ENCODE data around the gene TCP10L.
"Not testable (repeated sequence)": the region's sequence is repeated elsewhere in the genome, so short reads cannot be mapped to it uniquely, and the experiment has no call there.

TCP10L gene

DNA sequence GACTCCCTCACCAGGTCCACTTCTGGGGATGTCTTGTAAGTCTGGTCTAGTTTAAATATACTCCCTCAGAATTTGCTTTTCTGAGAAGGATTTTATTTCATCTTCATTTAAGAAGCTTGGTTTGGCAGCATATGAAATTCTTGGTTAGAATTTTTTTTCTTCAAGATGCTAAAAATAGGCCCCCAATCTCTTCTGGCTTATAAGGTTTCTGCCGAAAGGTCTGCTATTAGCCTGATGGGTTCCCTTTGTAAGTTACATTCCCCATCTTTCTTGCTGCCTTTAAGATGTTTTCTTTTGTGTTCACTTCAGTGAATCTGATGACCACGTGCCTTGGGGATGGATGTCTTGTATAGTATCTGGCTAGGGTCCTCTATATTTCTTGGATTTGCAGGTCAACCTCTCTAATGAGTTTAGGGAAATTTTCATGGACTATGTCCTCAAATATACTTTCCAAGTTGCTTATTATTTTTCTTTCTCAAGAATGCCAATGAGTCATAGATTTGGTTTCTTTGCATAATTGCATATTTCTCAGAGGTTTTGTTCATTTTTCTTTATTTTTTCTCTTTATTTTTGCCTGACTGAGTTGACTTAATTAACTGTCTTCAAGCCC is 19.4 kb downstream of the TCP10L start:
- peak overlapping the region; percentile 42 to 69 for H3K27ac ChIP-seq
- no peak for DNase-seq (ENCODE audit: low spot score)
- TF ChIP-seq, protein P1, sequence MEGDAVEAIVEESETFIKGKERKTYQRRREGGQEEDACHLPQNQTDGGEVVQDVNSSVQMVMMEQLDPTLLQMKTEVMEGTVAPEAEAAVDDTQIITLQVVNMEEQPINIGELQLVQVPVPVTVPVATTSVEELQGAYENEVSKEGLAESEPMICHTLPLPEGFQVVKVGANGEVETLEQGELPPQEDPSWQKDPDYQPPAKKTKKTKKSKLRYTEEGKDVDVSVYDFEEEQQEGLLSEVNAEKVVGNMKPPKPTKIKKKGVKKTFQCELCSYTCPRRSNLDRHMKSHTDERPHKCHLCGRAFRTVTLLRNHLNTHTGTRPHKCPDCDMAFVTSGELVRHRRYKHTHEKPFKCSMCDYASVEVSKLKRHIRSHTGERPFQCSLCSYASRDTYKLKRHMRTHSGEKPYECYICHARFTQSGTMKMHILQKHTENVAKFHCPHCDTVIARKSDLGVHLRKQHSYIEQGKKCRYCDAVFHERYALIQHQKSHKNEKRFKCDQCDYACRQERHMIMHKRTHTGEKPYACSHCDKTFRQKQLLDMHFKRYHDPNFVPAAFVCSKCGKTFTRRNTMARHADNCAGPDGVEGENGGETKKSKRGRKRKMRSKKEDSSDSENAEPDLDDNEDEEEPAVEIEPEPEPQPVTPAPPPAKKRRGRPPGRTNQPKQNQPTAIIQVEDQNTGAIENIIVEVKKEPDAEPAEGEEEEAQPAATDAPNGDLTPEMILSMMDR (IDR thresholded peaks at IDR 0.05), result no peak
- no peak overlapping the region for H3K4me3 ChIP-seq

GRCh38 chr21:32562915-32563314 is 22.4 kb downstream of the TCP10L start:
- DNase-seq (ENCODE audit: low spot score), result no peak
- TF ChIP-seq, protein P1 (IDR thresholded peaks at IDR 0.05), result no peak
- Histone ChIP-seq H3K4me3 (no peak overlapping the region), H3K27ac (peak overlapping the region; percentile 63 to 70)

- Histone ChIP-seq H3K27ac (peak overlapping the region; percentile 63 to 70), H3K4me3 (no peak overlapping the region)
- no peak for DNase-seq (ENCODE audit: low spot score)
- TF ChIP-seq, protein P1 (IDR thresholded peaks at IDR 0.05), result no peak
Measured at GRCh38 chr21:32562426-32562825, 22.9 kb downstream of the TCP10L start.

DNA sequence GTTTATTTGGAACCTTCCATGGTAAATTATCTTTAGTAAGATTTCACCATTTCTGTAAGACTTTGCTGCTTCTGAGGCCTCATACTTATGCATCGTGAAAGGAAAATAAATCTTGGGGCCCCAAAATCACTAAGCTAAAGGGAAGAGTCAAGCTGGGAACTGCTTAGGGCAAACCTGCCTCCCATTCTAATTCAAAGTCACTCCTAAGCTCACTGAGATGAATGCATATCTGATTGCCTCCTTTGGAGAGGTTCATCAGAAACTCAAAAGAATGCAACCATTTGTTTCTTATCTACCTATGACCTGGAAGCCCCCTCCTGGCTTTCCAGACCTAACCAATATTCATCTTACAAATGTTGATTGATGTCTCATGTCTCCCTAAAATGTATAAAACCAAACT is 23.8 kb downstream of the TCP10L start:
- DNase-seq (ENCODE audit: low spot score); H3K4me3 ChIP-seq: not testable (repeated sequence)
- H3K27ac ChIP-seq, result peak overlapping the region in 1 of 2 donors; percentile 63

DNA sequence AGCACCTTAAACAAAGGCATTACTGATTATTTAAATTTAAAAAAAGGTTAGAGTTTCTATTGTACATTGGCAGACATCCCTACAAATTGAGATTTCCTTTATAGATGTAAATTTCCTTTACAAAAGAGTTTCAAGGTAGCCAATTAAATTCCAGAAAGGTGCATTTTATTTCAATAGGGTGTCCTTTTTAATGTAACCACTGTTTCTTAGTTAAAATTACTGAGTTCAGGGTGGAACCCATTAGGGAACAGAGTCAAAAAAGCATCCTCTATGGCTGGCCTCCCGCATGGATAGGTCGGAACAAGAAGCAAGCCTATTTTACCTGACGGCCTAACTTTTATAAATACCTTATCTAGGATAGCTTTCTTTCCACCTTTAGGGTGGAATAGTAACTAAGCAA is 24.4 kb downstream of the TCP10L start:
- Histone ChIP-seq H3K4me3 (no peak overlapping the region), H3K27ac (no peak overlapping the region)
- TF ChIP-seq, protein P1 (IDR thresholded peaks at IDR 0.05), result no peak
- no peak for DNase-seq (ENCODE audit: low spot score)

DNA sequence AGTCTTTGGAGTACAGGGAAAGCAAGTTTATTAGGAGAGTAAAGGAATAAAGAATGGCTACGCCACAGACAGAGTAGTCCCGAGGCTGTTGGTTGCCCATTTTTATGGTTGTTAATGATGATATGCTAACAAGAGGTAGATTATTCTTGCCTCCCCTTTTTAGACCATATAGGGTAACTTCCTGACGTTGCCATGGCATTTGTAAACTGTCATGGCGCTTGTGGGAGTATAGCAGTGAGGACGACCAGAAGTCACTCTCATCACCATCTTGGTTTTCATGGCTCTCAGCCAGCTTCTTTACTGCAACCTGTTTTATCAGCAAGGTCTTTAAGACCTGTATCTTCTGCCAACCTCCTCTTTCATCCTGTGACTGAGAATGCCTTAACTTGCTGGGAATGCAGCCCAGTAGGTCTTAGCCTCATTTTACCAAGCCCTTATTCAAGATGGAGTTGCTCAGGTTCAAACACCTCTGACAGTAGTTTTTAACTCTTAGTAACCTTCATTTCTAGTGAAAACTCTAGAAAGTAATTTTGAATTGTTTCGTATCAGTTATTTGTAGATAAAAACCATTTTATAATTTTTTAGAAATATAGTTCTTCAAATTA is 26.2 kb downstream of the TCP10L start:
- DNase-seq (ENCODE audit: low spot score), result no peak
- TF ChIP-seq, protein P1 (IDR thresholded peaks at IDR 0.05), result no peak
- no peak overlapping the region for H3K27ac ChIP-seq
- no peak overlapping the region for H3K4me3 ChIP-seq

GRCh38 chr21:32558106-32558505 is 27.2 kb downstream of the TCP10L start:
- H3K4me3 ChIP-seq, result no peak overlapping the region
- TF ChIP-seq, protein P1 (IDR thresholded peaks at IDR 0.05), result no peak
- no peak overlapping the region for H3K27ac ChIP-seq
- DNase-seq (ENCODE audit: low spot score), result no peak
